NCI-H2107 treated with DMSO at 0.1 percent for 48 hours (cell line): ENCODE data around the gene RAC3.

Experiments
- DNase-seq: peaks from one replicate; lab custom pipeline; 2025; ENCODE audit not compliant: unreplicated experiment; lab: John Stamatoyannopoulos, UW

RAC3 gene

GRCh38 chr17:82022310-82022980 is 9.0 kb upstream of the RAC3 start, which contains the start of gene CENPX:
TSS of gene CENPX (minus strand) at chr17:82022878. CDS start at chr17:82022861, 17 bp downstream.
- no peak for DNase-seq

GRCh38 chr17:82022981-82023446 is 8.5 kb upstream of the RAC3 start, which contains the start of gene LRRC45:
TSS of gene LRRC45 (plus strand) at chr17:82023305. CDS start at chr17:82023644, 339 bp downstream.
- DNase-seq: peak; percentile 97

GRCh38 chr17:82023447-82024241 is 7.8 kb upstream of the RAC3 start:
- no peak for DNase-seq

GRCh38 chr17:82024859-82025258 is 6.6 kb upstream of the RAC3 start:
- no peak for DNase-seq

GRCh38 chr17:82025401-82026107 is 5.9 kb upstream of the RAC3 start:
- no peak for DNase-seq

- DNase-seq: no peak
These were observed 3.2 kb upstream of the RAC3 start for GRCh38 chr17:82028246-82028645.

- no peak for DNase-seq
These were observed 2.5 kb upstream of the RAC3 start for GRCh38 chr17:82028966-82029365.

- no peak for DNase-seq
These were observed 2.1 kb upstream of the RAC3 start for GRCh38 chr17:82029391-82029790.

GRCh38 chr17:82029990-82030469 is 1.4 kb upstream of the RAC3 start:
- no peak for DNase-seq

- DNase-seq: no peak
These were observed 792 bp upstream of the RAC3 start for GRCh38 chr17:82030470-82031302.

- DNase-seq: no peak
These were observed 578 bp downstream of the RAC3 start for GRCh38 chr17:82031885-82032627.

GRCh38 chr17:82033359-82034085 is 2.0 kb downstream of the RAC3 start:
- DNase-seq: no peak

GRCh38 chr17:82034371-82035011 is 3.0 kb downstream of the RAC3 start:
- DNase-seq: no peak

GRCh38 chr17:82035488-82035887 is 4.0 kb downstream of the RAC3 start:
- no peak for DNase-seq

- no peak for DNase-seq
These were observed 4.6 kb downstream of the RAC3 start for GRCh38 chr17:82035956-82036633.

- no peak for DNase-seq
These were observed 5.2 kb downstream of the RAC3 start for GRCh38 chr17:82036634-82037091.

- DNase-seq: peak; percentile 87
These were observed 5.8 kb downstream of the RAC3 start, which contains the start of gene DCXR for GRCh38 chr17:82037092-82037888. TSS of gene DCXR (minus strand) at chr17:82037697. CDS start at chr17:82037682, 15 bp downstream.
